ENCODE results near the gene VMO1.

The VMO1 gene

GRCh38 chr17:4822835-4823234 lies 36.7 kb upstream of the VMO1 start:
- Histone ChIP-seq H3K27ac (ENCODE audit: low read depth, low read length) (no peak overlapping the region), H3K9me3 (ENCODE audit: control insufficient read depth, insufficient read depth, low read length) (no peaks in the 10 kb centered on the region), H3K4me3 (ENCODE audit: low read length) (no peak overlapping the region), H4K20me1 (ENCODE audit: control insufficient read depth, insufficient read depth, low read depth, low read length) (no peaks in the 10 kb centered on the region), H3K4me2 (ENCODE audit: low read length) (no peak overlapping the region), H3K79me2 (ENCODE audit: control insufficient read depth, low read length) (no peaks in the 10 kb centered on the region), H3K4me1 (ENCODE audit: control insufficient read depth, low read length) (no peaks in the 10 kb centered on the region), H3K36me3 (ENCODE audit: control insufficient read depth, low read length) (no peaks in the 10 kb centered on the region), H3K27me3 (ENCODE audit: control insufficient read depth, low read length) (peaks cover 3% of the 10 kb centered on the region; the same call in 1 of the 2 replicates), H3K9me2 (replicated peaks; ENCODE audit: control insufficient read depth, low read length) (no peaks in the 10 kb centered on the region), H3F3A (ENCODE audit: control insufficient read depth, insufficient read depth) (no peaks in the 10 kb centered on the region)
- TF ChIP-seq EZH2phosphoT487 (IDR thresholded peaks at IDR 0.05; ENCODE audit: borderline replicate concordance, low read length) (no peak), CTCF (IDR thresholded peaks at IDR 0.05; ENCODE audit: low read depth, low read length, poor library complexity, severe bottlenecking) (no peak)

DNA sequence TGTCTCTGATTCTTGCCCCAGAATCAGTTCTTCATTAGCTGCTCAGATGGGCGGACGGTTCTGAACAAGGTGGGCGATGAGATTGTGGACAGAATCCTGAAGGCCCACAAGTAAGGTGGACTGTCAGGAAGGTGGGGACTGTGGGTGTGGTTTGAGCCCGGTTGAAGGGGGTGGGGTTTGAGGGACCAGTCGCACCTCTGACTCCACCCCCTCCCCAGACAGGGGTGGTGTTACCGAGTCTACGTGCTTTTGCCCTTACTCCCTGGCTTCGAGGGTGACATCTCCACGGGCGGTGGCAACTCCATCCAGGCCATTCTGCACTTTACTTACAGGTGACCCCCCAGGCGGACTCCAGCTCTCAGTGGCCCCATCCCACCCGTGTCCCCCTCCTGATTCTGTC lies 32.1 kb upstream of the VMO1 start:
- Histone ChIP-seq H3K36me3 (ENCODE audit: control insufficient read depth, low read length) (no peaks in the 10 kb centered on the region), H3K79me2 (ENCODE audit: control insufficient read depth, low read length) (no peaks in the 10 kb centered on the region), H3K9me3 (ENCODE audit: control insufficient read depth, insufficient read depth, low read length) (no peaks in the 10 kb centered on the region), H4K20me1 (ENCODE audit: control insufficient read depth, insufficient read depth, low read depth, low read length) (no peaks in the 10 kb centered on the region), H3K27ac (ENCODE audit: low read depth, low read length) (no peak overlapping the region), H3K4me2 (ENCODE audit: low read length) (no peak overlapping the region), H3F3A (ENCODE audit: control insufficient read depth, insufficient read depth) (no peaks in the 10 kb centered on the region), H3K9me2 (replicated peaks; ENCODE audit: control insufficient read depth, low read length) (no peaks in the 10 kb centered on the region), H3K4me3 (ENCODE audit: low read length) (no peak overlapping the region), H3K27me3 (ENCODE audit: control insufficient read depth, low read length) (no peaks in the 10 kb centered on the region), H3K4me1 (ENCODE audit: control insufficient read depth, low read length) (no peaks in the 10 kb centered on the region)
- TF ChIP-seq CTCF (IDR thresholded peaks at IDR 0.05; ENCODE audit: low read depth, low read length, poor library complexity, severe bottlenecking) (no peak), EZH2phosphoT487 (IDR thresholded peaks at IDR 0.05; ENCODE audit: borderline replicate concordance, low read length) (no peak)

- no peaks in the 10 kb centered on the region for H3K9me3 ChIP-seq (ENCODE audit: control insufficient read depth, insufficient read depth, low read length)
- no peak overlapping the region for H3K27ac ChIP-seq (ENCODE audit: low read depth, low read length)
- H3K9me2 ChIP-seq (replicated peaks; ENCODE audit: control insufficient read depth, low read length), result no peaks in the 10 kb centered on the region
- no peaks in the 10 kb centered on the region for H3K4me1 ChIP-seq (ENCODE audit: control insufficient read depth, low read length)
- H3F3A ChIP-seq (ENCODE audit: control insufficient read depth, insufficient read depth), result no peaks in the 10 kb centered on the region
- no peaks in the 10 kb centered on the region for H3K36me3 ChIP-seq (ENCODE audit: control insufficient read depth, low read length)
- H3K4me2 ChIP-seq (ENCODE audit: low read length), result no peak overlapping the region
- H3K27me3 ChIP-seq (ENCODE audit: control insufficient read depth, low read length), result no peaks in the 10 kb centered on the region
- TF ChIP-seq EZH2phosphoT487 (IDR thresholded peaks at IDR 0.05; ENCODE audit: borderline replicate concordance, low read length), result no peak
- no peak for TF ChIP-seq CTCF (IDR thresholded peaks at IDR 0.05; ENCODE audit: low read depth, low read length, poor library complexity, severe bottlenecking)
- no peaks in the 10 kb centered on the region for H3K79me2 ChIP-seq (ENCODE audit: control insufficient read depth, low read length)
- H3K4me3 ChIP-seq (ENCODE audit: low read length), result no peak overlapping the region
- no peaks in the 10 kb centered on the region for H4K20me1 ChIP-seq (ENCODE audit: control insufficient read depth, insufficient read depth, low read depth, low read length)
These were observed 30.7 kb upstream of the VMO1 start for GRCh38 chr17:4816826-4817225.
